Endodermal cell (in vitro differentiated cells): ENCODE data around the gene F11R. TPM values are rescaled to one million over a fixed set of nuclear protein-coding genes. Genes with fewer than 3 reads are reported as not detected.

Source experiments
- DNase-seq: peaks from one replicate; pipeline ENCODE4 v3.0.0-alpha.2; 2017
- H3K27ac ChIP-seq: 2 replicates; pipeline ENCODE4 v1.5.1; 2013; ENCODE audit warnings: mild to moderate bottlenecking, low read depth, low read length, moderate library complexity
- H3K27me3 ChIP-seq: 2 replicates; pipeline ENCODE4 v1.6.1; 2013; ENCODE audit warnings: mild to moderate bottlenecking, low read length, moderate library complexity; ENCODE audit not compliant: insufficient read depth, control insufficient read depth, poor library complexity, severe bottlenecking
- H3K36me3 ChIP-seq: 2 replicates; pipeline ENCODE4 v1.7.0; 2013; ENCODE audit warnings: mild to moderate bottlenecking, low read length, moderate library complexity; ENCODE audit not compliant: control insufficient read depth, insufficient read depth
- H3K4me1 ChIP-seq: one replicate; pipeline ENCODE4 v1.7.0; 2013; ENCODE audit warnings: low read length; ENCODE audit not compliant: control insufficient read depth, insufficient read depth
- H3K4me3 ChIP-seq: 2 replicates; pipeline ENCODE4 v1.5.1; 2013; ENCODE audit warnings: mild to moderate bottlenecking, low read length, moderate library complexity
- H3K9ac ChIP-seq: 2 replicates; pipeline ENCODE4 v1.6.1; 2013; ENCODE audit warnings: mild to moderate bottlenecking, low read length, moderate library complexity; ENCODE audit not compliant: poor library complexity, severe bottlenecking; ENCODE audit errors: extremely low read depth
- H3K9me3 ChIP-seq: 2 replicates; pipeline ENCODE4 v1.6.1; 2013; ENCODE audit warnings: mild to moderate bottlenecking, low read length, moderate library complexity; ENCODE audit not compliant: control insufficient read depth
- H3K27ac Mint-ChIP-seq: 2 replicates; pipeline ENCODE4 v1.8.0; 2020; ENCODE audit warnings: mixed read lengths
- H3K27me3 Mint-ChIP-seq: 2 replicates; pipeline ENCODE4 v1.8.0; 2021; ENCODE audit warnings: mild to moderate bottlenecking, mixed read lengths; ENCODE audit not compliant: insufficient read depth
- H3K36me3 Mint-ChIP-seq: 2 replicates; pipeline ENCODE4 v1.8.0; 2020; ENCODE audit warnings: low read depth, mixed read lengths
- H3K4me1 Mint-ChIP-seq: 2 replicates; pipeline ENCODE4 v1.8.0; 2020; ENCODE audit warnings: mixed read lengths
- H3K4me3 Mint-ChIP-seq: 2 replicates; pipeline ENCODE4 v1.8.0; 2020; ENCODE audit warnings: mild to moderate bottlenecking, moderate library complexity, mixed read lengths
- H3K9me3 Mint-ChIP-seq: 2 replicates; pipeline ENCODE4 v1.8.0; 2020; ENCODE audit warnings: mild to moderate bottlenecking, mixed read lengths
- WGBS, 2 experiments: methylation state at CpG; one replicate each; pipeline versions ENCODE4 v1.1.5 to v1.1.7; 2013; ENCODE audit warnings: missing lambda C conversion rate in 2 of 2, mixed read lengths in 1 of 2; ENCODE audit not compliant: insufficient coverage in 1 of 2, insufficient read length in 1 of 2; 5-methylcytosine and 5-hydroxymethylcytosine counted together
- total RNA-seq, 2 donors: library from RNA; stranded (reverse); fragmentation: NEBNext Ultra II Directional in 1 of 2; extraction: Animal tissue kit (Norgen Biotek cat#: 25700) in 1 of 2; gene quantifications; 2 replicates in 1 of 2; 3 replicates in 1 of 2; pipeline ENCODE4 v1.2.1, GENCODE V29; 2021
- TF ChIP-seq, protein P1 (sequence below): fragments of 200-600 bp; sonication (generic); conservative IDR thresholded peaks from 2 replicates; pipeline ENCODE4 v1.5.0; 2021; ENCODE audit warnings: antibody characterized with exemption, mild to moderate bottlenecking

F11R gene
- total RNA-seq, 2 donors from 2014 or later, result 190 to 226 TPM

DNA sequence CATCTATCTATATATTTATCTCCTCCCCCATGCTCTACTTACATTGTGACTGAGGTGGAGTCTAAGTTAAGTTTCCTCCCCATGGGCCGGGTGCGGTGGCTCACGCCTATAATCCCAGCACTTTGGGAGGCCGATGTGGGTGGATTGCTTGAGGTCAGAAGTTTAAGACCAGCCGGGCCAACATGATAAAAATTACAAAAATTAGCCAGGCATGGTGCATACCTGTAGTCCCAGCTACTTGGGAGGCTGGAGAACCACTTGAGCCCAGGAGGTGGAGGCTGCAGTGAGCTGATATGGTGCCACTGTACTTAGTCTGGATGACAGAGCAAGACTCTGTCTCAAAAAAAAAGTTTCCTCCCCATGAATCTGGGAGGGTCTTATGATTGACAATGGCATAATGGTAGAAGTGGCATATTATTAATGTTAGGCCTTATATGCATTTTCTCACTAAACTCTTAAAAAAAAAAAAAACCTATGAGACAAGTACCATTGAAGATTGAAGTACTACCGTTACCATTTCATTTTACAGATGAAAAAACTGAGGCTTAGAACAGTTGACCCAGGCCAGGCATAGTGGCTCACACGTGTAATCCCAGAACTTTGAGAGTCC is 11.2 kb downstream of the F11R start:
- Histone ChIP-seq H3K27me3 (no peaks in the 10 kb centered on the region), H3K27ac (no peak overlapping the region), H3K4me3 (no peak overlapping the region), H3K36me3 (peaks cover 49% of the 10 kb centered on the region), H3K4me1 (peaks cover 4% of the 10 kb centered on the region), H3K9me3 (no peaks in the 10 kb centered on the region), H3K9ac (no peak overlapping the region)
- H3K9me3 Mint-ChIP-seq, result no peaks in the 10 kb centered on the region
- no peaks in the 10 kb centered on the region for H3K27me3 Mint-ChIP-seq
- TF ChIP-seq, protein P1, sequence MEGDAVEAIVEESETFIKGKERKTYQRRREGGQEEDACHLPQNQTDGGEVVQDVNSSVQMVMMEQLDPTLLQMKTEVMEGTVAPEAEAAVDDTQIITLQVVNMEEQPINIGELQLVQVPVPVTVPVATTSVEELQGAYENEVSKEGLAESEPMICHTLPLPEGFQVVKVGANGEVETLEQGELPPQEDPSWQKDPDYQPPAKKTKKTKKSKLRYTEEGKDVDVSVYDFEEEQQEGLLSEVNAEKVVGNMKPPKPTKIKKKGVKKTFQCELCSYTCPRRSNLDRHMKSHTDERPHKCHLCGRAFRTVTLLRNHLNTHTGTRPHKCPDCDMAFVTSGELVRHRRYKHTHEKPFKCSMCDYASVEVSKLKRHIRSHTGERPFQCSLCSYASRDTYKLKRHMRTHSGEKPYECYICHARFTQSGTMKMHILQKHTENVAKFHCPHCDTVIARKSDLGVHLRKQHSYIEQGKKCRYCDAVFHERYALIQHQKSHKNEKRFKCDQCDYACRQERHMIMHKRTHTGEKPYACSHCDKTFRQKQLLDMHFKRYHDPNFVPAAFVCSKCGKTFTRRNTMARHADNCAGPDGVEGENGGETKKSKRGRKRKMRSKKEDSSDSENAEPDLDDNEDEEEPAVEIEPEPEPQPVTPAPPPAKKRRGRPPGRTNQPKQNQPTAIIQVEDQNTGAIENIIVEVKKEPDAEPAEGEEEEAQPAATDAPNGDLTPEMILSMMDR, result no peak
- H3K4me3 Mint-ChIP-seq, result no peak overlapping the region
- 92% methylated on average over 6 to 7 of the region's 7 CpGs for WGBS, 2 experiments
- no peak overlapping the region for H3K27ac Mint-ChIP-seq
- peaks cover 30% of the 10 kb centered on the region for H3K4me1 Mint-ChIP-seq
- H3K36me3 Mint-ChIP-seq, result peaks cover 41% of the 10 kb centered on the region
- no peak for DNase-seq

DNA sequence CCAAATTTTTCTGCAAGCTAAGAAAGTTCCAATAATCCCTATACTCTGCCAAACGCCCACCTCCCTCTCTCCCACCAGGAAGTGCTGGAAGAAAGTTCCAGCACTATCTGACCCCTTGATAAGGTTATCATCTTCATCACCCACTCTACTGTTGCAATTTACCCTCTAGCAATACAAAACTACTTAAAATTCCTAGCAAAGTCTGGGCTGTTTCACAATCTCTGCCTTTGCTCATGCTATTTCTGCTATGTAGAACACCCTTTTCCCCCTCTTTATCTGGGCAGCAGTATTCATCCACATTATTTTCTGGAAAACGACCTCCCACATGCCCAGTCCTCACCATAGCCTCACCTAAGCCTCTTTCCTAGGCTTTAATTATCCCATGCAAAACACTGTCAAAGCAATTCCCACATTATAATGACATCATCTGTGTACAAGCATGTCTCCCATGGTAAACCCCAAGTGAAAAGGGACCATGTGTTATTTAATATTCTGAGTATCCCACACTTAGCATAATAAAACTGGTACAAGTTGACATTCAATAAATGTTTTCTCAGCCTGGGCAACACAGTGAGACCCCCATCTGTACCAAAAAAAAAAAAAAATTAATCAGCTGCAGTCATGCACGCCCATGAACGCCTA is 12.0 kb downstream of the F11R start:
- TF ChIP-seq, protein P1, result no peak
- no peaks in the 10 kb centered on the region for H3K9me3 Mint-ChIP-seq
- H3K4me1 ChIP-seq, result peaks cover 4% of the 10 kb centered on the region
- H3K4me3 ChIP-seq, result no peak overlapping the region
- no peak overlapping the region for H3K27ac ChIP-seq
- H3K4me3 Mint-ChIP-seq, result no peak overlapping the region
- H3K9me3 ChIP-seq, result no peaks in the 10 kb centered on the region
- H3K4me1 Mint-ChIP-seq, result peaks cover 27% of the 10 kb centered on the region
- peak overlapping the region; percentile 4 for H3K27ac Mint-ChIP-seq
- no peaks in the 10 kb centered on the region for H3K27me3 Mint-ChIP-seq
- peaks cover 35% of the 10 kb centered on the region for H3K36me3 Mint-ChIP-seq
- DNase-seq, result no peak
- H3K36me3 ChIP-seq, result peaks cover 43% of the 10 kb centered on the region
- no peaks in the 10 kb centered on the region for H3K27me3 ChIP-seq
- whole genome bisulfite sequencing, 2 experiments, result 81 to 95% methylated on average over 2 to 4 of the region's 4 CpGs
- H3K9ac ChIP-seq, result no peak overlapping the region

DNA sequence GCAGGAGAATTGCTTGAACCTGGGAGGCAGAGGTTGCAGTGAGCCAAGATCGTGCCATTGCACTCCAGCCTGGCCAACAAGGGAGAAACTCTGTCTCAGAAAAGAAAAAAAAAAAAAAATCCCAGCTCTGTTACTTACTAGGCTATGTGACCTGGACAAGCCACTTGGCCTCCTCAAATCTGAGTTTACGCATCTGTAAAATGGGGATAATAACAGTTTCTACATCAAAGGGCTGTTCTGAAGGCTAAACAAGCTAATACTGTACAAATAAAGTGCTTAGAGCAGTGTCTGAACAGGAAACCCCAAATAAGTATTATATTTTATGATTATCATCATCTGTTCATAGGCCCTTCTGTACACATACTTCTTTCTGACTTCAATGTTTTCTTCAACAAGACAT is 13.6 kb downstream of the F11R start:
- Histone ChIP-seq H3K27me3 (no peaks in the 10 kb centered on the region), H3K4me3 (no peak overlapping the region), H3K9ac (no peak overlapping the region), H3K27ac (no peak overlapping the region), H3K4me1 (no peaks in the 10 kb centered on the region), H3K36me3 (peaks cover 32% of the 10 kb centered on the region), H3K9me3 (no peaks in the 10 kb centered on the region)
- H3K4me1 Mint-ChIP-seq, result peaks cover 16% of the 10 kb centered on the region
- no peak for DNase-seq
- H3K27me3 Mint-ChIP-seq, result no peaks in the 10 kb centered on the region
- TF ChIP-seq, protein P1, result no peak
- no peak overlapping the region for H3K27ac Mint-ChIP-seq
- 93 to 100% methylated on average over 2 of the region's 2 CpGs for WGBS, 2 experiments
- H3K9me3 Mint-ChIP-seq, result no peaks in the 10 kb centered on the region
- H3K36me3 Mint-ChIP-seq, result peaks cover 28% of the 10 kb centered on the region
- no peak overlapping the region for H3K4me3 Mint-ChIP-seq
